IMR-90 (cell line): Measurements from ENCODE around the gene ZNF280C. TPM values are rescaled to one million over a fixed set of nuclear protein-coding genes. Genes with fewer than 3 reads are reported as not detected.

Experiments
- ATAC-seq: fragments of 200-7000 bp; cut with Tn5 transposase; 2 replicates; pipeline ENCODE4 v1.9.1; 2020; ENCODE audit warnings: low read depth, mild to moderate bottlenecking, moderate library complexity
- BruUV-seq: library from RNA; stranded (reverse); fragments of 400-500 nt; replicated peaks from 2 replicates; lab custom pipeline; 2021; lab: Mats Ljungman, UMichigan
- CTCF ChIA-PET: fragments of 300-600 bp; formaldehyde crosslinking; extraction: SDS; loops from one replicate; lab custom pipeline; 2021; ENCODE audit warnings: antibody characterized with exemption; lab: Yijun Ruan, JAX
- POLR2A ChIA-PET: fragments of 300-600 bp; sonication (Branson Sonifier 250); formaldehyde crosslinking; loops from one replicate; lab custom pipeline; 2022; ENCODE audit warnings: antibody characterized with exemption; ENCODE audit not compliant: unreplicated experiment; lab: Charles Lee
- DNase-seq: peaks from one replicate; pipeline ENCODE4 v3.0.0; 2013
- H2AFZ ChIP-seq: replicated peaks from 2 replicates; pipeline ENCODE3; 2013; ENCODE audit warnings: low read length, mild to moderate bottlenecking; ENCODE audit not compliant: poor library complexity
- H2AK5ac ChIP-seq: 2 replicates; pipeline ENCODE4 v1.6.1; 2013; ENCODE audit warnings: low read depth, low read length, inconsistent platforms
- H2AK9ac ChIP-seq: replicated peaks from 2 replicates; pipeline ENCODE3; 2013; ENCODE audit warnings: mild to moderate bottlenecking, low read depth, low read length, moderate library complexity; ENCODE audit not compliant: poor library complexity
- H2BK120ac ChIP-seq: 2 replicates; pipeline ENCODE4 v1.6.1; 2013; ENCODE audit warnings: low read depth, low read length, inconsistent platforms
- H2BK15ac ChIP-seq: 3 replicates; pipeline ENCODE4 v1.6.1; 2013; ENCODE audit warnings: low read depth, low read length, inconsistent platforms
- H2BK20ac ChIP-seq: 2 replicates; pipeline ENCODE4 v1.6.1; 2013; ENCODE audit warnings: low read depth, mild to moderate bottlenecking, inconsistent platforms, low read length, moderate library complexity
- H2BK5ac ChIP-seq: 2 replicates; pipeline ENCODE4 v1.6.1; 2013; ENCODE audit warnings: mild to moderate bottlenecking, low read depth, low read length, inconsistent platforms; ENCODE audit not compliant: poor library complexity, severe bottlenecking
- H3K14ac ChIP-seq: replicated peaks from 2 replicates; pipeline ENCODE4 v1.6.1; 2013; ENCODE audit warnings: low read depth, low read length, inconsistent platforms
- H3K18ac ChIP-seq: 2 replicates; pipeline ENCODE4 v1.6.1; 2013; ENCODE audit warnings: low read depth, low read length, control low read depth
- H3K23ac ChIP-seq: 2 replicates; pipeline ENCODE4 v1.6.1; 2013; ENCODE audit warnings: low read depth, low read length, inconsistent platforms
- H3K27ac ChIP-seq: 2 replicates; pipeline ENCODE4 v1.5.1; 2013; ENCODE audit warnings: mild to moderate bottlenecking, control low read depth, low read length; ENCODE audit not compliant: insufficient read depth
- H3K27me3 ChIP-seq: 2 replicates; pipeline ENCODE4 v1.6.1; 2013; ENCODE audit warnings: low read length; ENCODE audit not compliant: control insufficient read depth, insufficient read depth
- H3K36me3 ChIP-seq: 2 replicates; pipeline ENCODE4 v1.6.1; 2013; ENCODE audit warnings: low read length, mixed read lengths; ENCODE audit not compliant: control insufficient read depth, insufficient read depth
- H3K4ac ChIP-seq: 2 replicates; pipeline ENCODE4 v1.6.1; 2013; ENCODE audit warnings: low read depth, low read length, inconsistent platforms
- H3K4me1 ChIP-seq: 2 replicates; pipeline ENCODE4 v1.6.1; 2013; ENCODE audit warnings: low read length, mixed read lengths; ENCODE audit not compliant: control insufficient read depth, insufficient read depth
- H3K4me2 ChIP-seq: 2 replicates; pipeline ENCODE4 v1.6.1; 2013; ENCODE audit warnings: low read depth, mild to moderate bottlenecking, control low read depth, low read length, moderate library complexity
- H3K4me3 ChIP-seq: 2 replicates; pipeline ENCODE4 v1.5.1; 2013; ENCODE audit warnings: low read depth, mild to moderate bottlenecking, control low read depth, low read length, moderate library complexity; ENCODE audit not compliant: insufficient read depth
- H3K56ac ChIP-seq: 2 replicates; pipeline ENCODE4 v1.6.1; 2013; ENCODE audit warnings: low read length, inconsistent platforms; ENCODE audit not compliant: insufficient read depth; ENCODE audit errors: extremely low read depth
- H3K79me1 ChIP-seq, 2 experiments: 2 replicates each; pipeline ENCODE4 v1.6.1; 2013; ENCODE audit warnings: low read length in 2 of 2, inconsistent platforms in 1 of 2, low read depth in 1 of 2
- H3K9ac ChIP-seq: 2 replicates; pipeline ENCODE4 v1.6.1; 2013; ENCODE audit warnings: low read depth, low read length, control low read depth
- H3K9me1 ChIP-seq: 2 replicates; pipeline ENCODE4 v1.6.1; 2013; ENCODE audit warnings: low read length, inconsistent platforms; ENCODE audit not compliant: insufficient read depth
- H3K9me3 ChIP-seq: 2 replicates; pipeline ENCODE4 v1.6.1; 2013; ENCODE audit warnings: low read length; ENCODE audit not compliant: control insufficient read depth, insufficient read depth
- H4K20me1 ChIP-seq: 2 replicates; pipeline ENCODE4 v1.6.1; 2013; ENCODE audit warnings: low read length, inconsistent platforms; ENCODE audit not compliant: insufficient read depth
- H4K5ac ChIP-seq: 2 replicates; pipeline ENCODE4 v1.6.1; 2013; ENCODE audit warnings: mild to moderate bottlenecking, low read depth, low read length, control low read depth
- H4K8ac ChIP-seq, 2 experiments: 2 replicates each; pipeline ENCODE4 v1.6.1; 2013; ENCODE audit warnings: low read depth in 2 of 2, low read length in 2 of 2, control low read depth in 1 of 2, inconsistent platforms in 1 of 2
- H4K91ac ChIP-seq: 2 replicates; pipeline ENCODE4 v1.6.1; 2013; ENCODE audit warnings: low read depth, low read length, inconsistent platforms; ENCODE audit not compliant: insufficient read depth
- CEBPB ChIP-seq: IDR thresholded peaks from 2 replicates; pipeline ENCODE4 v1.6.1; 2012; ENCODE audit warnings: low read depth, low read length, improper control_type of control experiment
- MAZ ChIP-seq: IDR thresholded peaks from 2 replicates; pipeline ENCODE4 v1.6.1; 2012; ENCODE audit warnings: low read depth, mild to moderate bottlenecking, low read length, improper control_type of control experiment, moderate library complexity, borderline replicate concordance
- WGBS, 2 experiments: methylation state at CpG; one replicate each; pipeline versions ENCODE4 v1.1.5 to v1.1.7; 2013; ENCODE audit warnings: missing lambda C conversion rate in 2 of 2; ENCODE audit not compliant: insufficient read length in 1 of 2; ENCODE audit errors: extremely low coverage in 2 of 2; 5-methylcytosine and 5-hydroxymethylcytosine counted together
- dilution Hi-C: fragments of 300-500 bp; cut with HindIII; formaldehyde crosslinking; loops from one replicate; pipeline ENCODE4 v1.14.3; 2018; ENCODE audit warnings: low sequenced_read_pairs; ENCODE audit not compliant: unreplicated experiment
- in situ Hi-C: fragments of 300-500 bp; cut with MboI; formaldehyde crosslinking; loops from 3 replicates; pipeline ENCODE4 v1.14.3; 2019; ENCODE audit warnings: low sequenced_read_pairs, inconsistent platforms, mixed read lengths
- intact Hi-C: fragments of 100-400 bp; cut with micrococcal nuclease; formaldehyde crosslinking; loops from 2 replicates; pipeline ENCODE4 v1.10.0; 2022
- polyA plus RNA-seq, 3 experiments: library from polyadenylated mRNA; depleted of rRNA; stranded (reverse); fragments of >200 nt; gene quantifications; 2 replicates each; pipeline ENCODE4 v1.2.3, GENCODE V29; 2012; ENCODE audit warnings: low replicate concordance in 1 of 3
- total RNA-seq: library from RNA; depleted of rRNA; stranded (reverse); fragments of >200 nt; gene quantifications from 2 replicates; pipeline ENCODE4 v1.2.3, GENCODE V29; 2012

ZNF280C gene
- total and polyA plus RNA-seq, 2 of the 4 experiments (the other 2 are of a cell fraction): 3.1 to 4.5 TPM

GRCh38 chrX:130224810-130225209 lies 43.9 kb downstream of the ZNF280C start:
- Histone ChIP-seq H3K27ac (no peak overlapping the region), H4K20me1 (no peaks in the 10 kb centered on the region), H3K4me1 (no peaks in the 10 kb centered on the region), H2BK15ac (no peak overlapping the region), H3K56ac (no peak overlapping the region), H3K9me3 (no peaks in the 10 kb centered on the region), H3K36me3 (peaks cover 8% of the 10 kb centered on the region), H2BK20ac (no peak overlapping the region), H4K8ac (no peak overlapping the region), H3K4me2 (no peak overlapping the region), H3K23ac (no peak overlapping the region), H3K4ac (no peak overlapping the region), H2BK120ac (no peak overlapping the region), H2AK9ac (no peak overlapping the region), H2AK5ac (no peak overlapping the region), H3K4me3 (no peak overlapping the region), H3K27me3 (no peaks in the 10 kb centered on the region), H2BK5ac (no peak overlapping the region), H2AFZ (no peak overlapping the region), H4K91ac (no peak overlapping the region), H3K18ac (no peak overlapping the region), H3K79me1 (no peaks in the 10 kb centered on the region), H3K9ac (no peak overlapping the region), H3K14ac (no peak overlapping the region), H4K5ac (no peak overlapping the region), H3K9me1 (no peaks in the 10 kb centered on the region)
- ChIA-PET CTCF (interaction anchor here (0.6 kb wide), 1 partner anchor 17 kb away, joined by 3 read pairs; no protein-coding TSS in a partner anchor), POLR2A (no interaction called here)
- no CpG with 5 or more reads among the region's 2 CpGs for WGBS, 2 experiments
- intact Hi-C loops (no loop called here), in situ Hi-C loops (no loop called here), dilution Hi-C loops (no loop called here)
- TF ChIP-seq CEBPB: peak; percentile 73
- no peak for TF ChIP-seq MAZ
- DNase-seq: no peak
- BruUV-seq: no TSS peak
- ATAC-seq: no peak
